ENCODE results near the gene CCDC28B.
A peak's percentile ranks its signal among the peaks of the same experiment; 100 is the strongest.
"Not testable (repeated sequence)": the region's sequence is repeated elsewhere in the genome, so short reads cannot be mapped to it uniquely, and the experiment has no call there.

CCDC28B gene

GRCh38 chr1:32200226-32201010 is at the start of gene CCDC28B:
CCDC28B (plus strand) TSS chr1:32200595; CDS start chr1:32201936, 1,341 bp downstream.
- Histone ChIP-seq H3K4me3 (ENCODE audit: low read length) (peak within 1 kb of the TSS; percentile 62), H3K4me1 (ENCODE audit: control insufficient read depth, insufficient read depth, low read length) (peaks cover 23% of the 10 kb centered on the region)

GRCh38 chr1:32150847-32151246 is 49.5 kb upstream of the CCDC28B start:
- Histone ChIP-seq H3K4me3 (ENCODE audit: low read length) (no peak overlapping the region), H3K27me3 (ENCODE audit: control insufficient read depth, insufficient read depth, low read length) (no peaks in the 10 kb centered on the region), H3K9ac (ENCODE audit: low read length) (no peak overlapping the region), H3K36me3 (ENCODE audit: control insufficient read depth, insufficient read depth, low read length) (no peaks in the 10 kb centered on the region), H3K9me3 (ENCODE audit: control insufficient read depth, low read length) (no peaks in the 10 kb centered on the region), H3K4me1 (ENCODE audit: control insufficient read depth, insufficient read depth, low read length) (no peaks in the 10 kb centered on the region)

More at GRCh38 chr1:32200226-32201010, at the start of gene CCDC28B:
- no peaks in the 10 kb centered on the region for H3K9me3 ChIP-seq (ENCODE audit: control insufficient read depth, low read length)
- H3K27me3 ChIP-seq (ENCODE audit: control insufficient read depth, insufficient read depth, low read length): no peaks in the 10 kb centered on the region
- H3K36me3 ChIP-seq (ENCODE audit: control insufficient read depth, insufficient read depth, low read length): peaks cover 10% of the 10 kb centered on the region
- peak within 1 kb of the TSS; percentile 69 for H3K9ac ChIP-seq (ENCODE audit: low read length)

GRCh38 chr1:32151319-32151787 is 49.0 kb upstream of the CCDC28B start:
- H3K27me3 ChIP-seq (ENCODE audit: control insufficient read depth, insufficient read depth, low read length): no peaks in the 10 kb centered on the region
- no peak overlapping the region for H3K9ac ChIP-seq (ENCODE audit: low read length)
- no peak overlapping the region for H3K4me3 ChIP-seq (ENCODE audit: low read length)
- H3K4me1 ChIP-seq (ENCODE audit: control insufficient read depth, insufficient read depth, low read length): no peaks in the 10 kb centered on the region
- no peaks in the 10 kb centered on the region for H3K36me3 ChIP-seq (ENCODE audit: control insufficient read depth, insufficient read depth, low read length)
- no peaks in the 10 kb centered on the region for H3K9me3 ChIP-seq (ENCODE audit: control insufficient read depth, low read length)

- Histone ChIP-seq H3K9me3 (ENCODE audit: control insufficient read depth, low read length) (no peaks in the 10 kb centered on the region), H3K4me1 (ENCODE audit: control insufficient read depth, insufficient read depth, low read length) (peaks cover 5% of the 10 kb centered on the region), H3K27me3 (ENCODE audit: control insufficient read depth, insufficient read depth, low read length) (no peaks in the 10 kb centered on the region), H3K9ac (ENCODE audit: low read length) (no peak overlapping the region), H3K4me3 (ENCODE audit: low read length) (no peak overlapping the region), H3K36me3 (ENCODE audit: control insufficient read depth, insufficient read depth, low read length) (peaks cover 8% of the 10 kb centered on the region)
Measured at GRCh38 chr1:32159189-32159588, 41.2 kb upstream of the CCDC28B start.

GRCh38 chr1:32163405-32163804 is 37.0 kb upstream of the CCDC28B start:
- Histone ChIP-seq H3K9me3 (ENCODE audit: control insufficient read depth, low read length) (no peaks in the 10 kb centered on the region), H3K4me3 (ENCODE audit: low read length) (no peak overlapping the region), H3K4me1 (ENCODE audit: control insufficient read depth, insufficient read depth, low read length) (peaks cover 5% of the 10 kb centered on the region), H3K36me3 (ENCODE audit: control insufficient read depth, insufficient read depth, low read length) (peaks cover 12% of the 10 kb centered on the region), H3K27me3 (ENCODE audit: control insufficient read depth, insufficient read depth, low read length) (no peaks in the 10 kb centered on the region), H3K9ac (ENCODE audit: low read length) (no peak overlapping the region)

- not testable (repeated sequence) for H3K4me3 ChIP-seq (ENCODE audit: low read length); H3K27me3 ChIP-seq (ENCODE audit: control insufficient read depth, insufficient read depth, low read length); H3K4me1 ChIP-seq (ENCODE audit: control insufficient read depth, insufficient read depth, low read length); H3K9ac ChIP-seq (ENCODE audit: low read length); H3K9me3 ChIP-seq (ENCODE audit: control insufficient read depth, low read length)
- H3K36me3 ChIP-seq (ENCODE audit: control insufficient read depth, insufficient read depth, low read length): peaks cover 22% of the 10 kb centered on the region
Measured at GRCh38 chr1:32165633-32166032, 34.8 kb upstream of the CCDC28B start.

GRCh38 chr1:32170991-32171390 is 29.4 kb upstream of the CCDC28B start:
- no peaks in the 10 kb centered on the region for H3K27me3 ChIP-seq (ENCODE audit: control insufficient read depth, insufficient read depth, low read length)
- H3K9me3 ChIP-seq (ENCODE audit: control insufficient read depth, low read length): no peaks in the 10 kb centered on the region
- no peaks in the 10 kb centered on the region for H3K4me1 ChIP-seq (ENCODE audit: control insufficient read depth, insufficient read depth, low read length)
- H3K4me3 ChIP-seq (ENCODE audit: low read length): no peak overlapping the region
- H3K9ac ChIP-seq (ENCODE audit: low read length): no peak overlapping the region
- peaks cover 17% of the 10 kb centered on the region for H3K36me3 ChIP-seq (ENCODE audit: control insufficient read depth, insufficient read depth, low read length)

GRCh38 chr1:32172621-32173245 is 27.7 kb upstream of the CCDC28B start:
- no peaks in the 10 kb centered on the region for H3K4me1 ChIP-seq (ENCODE audit: control insufficient read depth, insufficient read depth, low read length)
- H3K9ac ChIP-seq (ENCODE audit: low read length): no peak overlapping the region
- no peaks in the 10 kb centered on the region for H3K27me3 ChIP-seq (ENCODE audit: control insufficient read depth, insufficient read depth, low read length)
- H3K4me3 ChIP-seq (ENCODE audit: low read length): no peak overlapping the region
- H3K9me3 ChIP-seq (ENCODE audit: control insufficient read depth, low read length): no peaks in the 10 kb centered on the region
- peaks cover 13% of the 10 kb centered on the region for H3K36me3 ChIP-seq (ENCODE audit: control insufficient read depth, insufficient read depth, low read length)

GRCh38 chr1:32178380-32179192 is 21.8 kb upstream of the CCDC28B start:
- Histone ChIP-seq H3K36me3 (ENCODE audit: control insufficient read depth, insufficient read depth, low read length) (no peaks in the 10 kb centered on the region), H3K9ac (ENCODE audit: low read length) (peak overlapping the region; percentile 93), H3K9me3 (ENCODE audit: control insufficient read depth, low read length) (no peaks in the 10 kb centered on the region), H3K27me3 (ENCODE audit: control insufficient read depth, insufficient read depth, low read length) (no peaks in the 10 kb centered on the region), H3K4me3 (ENCODE audit: low read length) (peak overlapping the region; percentile 61), H3K4me1 (ENCODE audit: control insufficient read depth, insufficient read depth, low read length) (peaks cover 26% of the 10 kb centered on the region)

GRCh38 chr1:32179193-32179442 is 21.3 kb upstream of the CCDC28B start:
- Histone ChIP-seq H3K4me3 (ENCODE audit: low read length) (peak overlapping the region; percentile 61), H3K4me1 (ENCODE audit: control insufficient read depth, insufficient read depth, low read length) (peaks cover 26% of the 10 kb centered on the region), H3K27me3 (ENCODE audit: control insufficient read depth, insufficient read depth, low read length) (no peaks in the 10 kb centered on the region), H3K9me3 (ENCODE audit: control insufficient read depth, low read length) (no peaks in the 10 kb centered on the region), H3K9ac (ENCODE audit: low read length) (peak overlapping the region; percentile 93), H3K36me3 (ENCODE audit: control insufficient read depth, insufficient read depth, low read length) (no peaks in the 10 kb centered on the region)

- Histone ChIP-seq H3K36me3 (ENCODE audit: control insufficient read depth, insufficient read depth, low read length) (no peaks in the 10 kb centered on the region), H3K4me3 (ENCODE audit: low read length) (peak within 1 kb of the TSS; percentile 61), H3K9ac (ENCODE audit: low read length) (peak within 1 kb of the TSS; percentile 93), H3K27me3 (ENCODE audit: control insufficient read depth, insufficient read depth, low read length) (no peaks in the 10 kb centered on the region), H3K9me3 (ENCODE audit: control insufficient read depth, low read length) (no peaks in the 10 kb centered on the region), H3K4me1 (ENCODE audit: control insufficient read depth, insufficient read depth, low read length) (peaks cover 26% of the 10 kb centered on the region)
Measured at GRCh38 chr1:32179443-32180185, 20.8 kb upstream of the CCDC28B start, which contains the start of gene TXLNA. TXLNA (plus strand) TSS chr1:32179675; CDS start chr1:32180346, 671 bp downstream.
